Fibroblast of lung (primary cell): ENCODE results near the gene TAAR8.

ENCODE experiments used
- EZH2 ChIP-seq: IDR thresholded peaks from 2 replicates; pipeline ENCODE4 v1.5.1; 2012; ENCODE audit warnings: low read length, control low read depth, mild to moderate bottlenecking; ENCODE audit errors: missing control alignments
- TF ChIP-seq, protein P1 (sequence below), 2 donors: IDR thresholded peaks in 1 of 2; conservative IDR thresholded peaks in 1 of 2; 1 replicate in 1 of 2; 2 replicates in 1 of 2; pipeline ENCODE4 v1.5.1; 2011 to 2012; ENCODE audit warnings: low read length in 2 of 2, control low read depth in 1 of 2, inconsistent platforms in 1 of 2, low read depth in 1 of 2, mild to moderate bottlenecking in 1 of 2

DNA sequence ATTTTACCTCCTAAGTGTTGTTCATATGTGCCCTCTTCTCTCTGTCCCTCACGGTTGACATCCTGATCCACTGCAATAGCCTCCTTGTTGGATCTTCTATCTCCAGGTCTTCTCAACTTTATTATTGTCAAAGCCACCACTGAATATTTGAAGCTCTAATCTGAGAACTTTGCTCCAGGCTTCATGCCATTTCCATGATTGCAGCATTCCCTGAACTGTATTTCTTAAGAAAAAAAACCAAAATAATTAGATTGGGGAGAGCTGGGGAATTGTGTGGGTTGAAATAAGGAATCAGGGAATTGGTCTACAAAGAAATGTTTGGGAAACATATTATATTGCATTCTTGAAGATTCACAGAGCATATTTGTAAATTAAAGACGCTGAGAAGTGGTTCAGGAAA, 37.1 kb upstream of the TAAR8 start:
- TF ChIP-seq, protein P1, sequence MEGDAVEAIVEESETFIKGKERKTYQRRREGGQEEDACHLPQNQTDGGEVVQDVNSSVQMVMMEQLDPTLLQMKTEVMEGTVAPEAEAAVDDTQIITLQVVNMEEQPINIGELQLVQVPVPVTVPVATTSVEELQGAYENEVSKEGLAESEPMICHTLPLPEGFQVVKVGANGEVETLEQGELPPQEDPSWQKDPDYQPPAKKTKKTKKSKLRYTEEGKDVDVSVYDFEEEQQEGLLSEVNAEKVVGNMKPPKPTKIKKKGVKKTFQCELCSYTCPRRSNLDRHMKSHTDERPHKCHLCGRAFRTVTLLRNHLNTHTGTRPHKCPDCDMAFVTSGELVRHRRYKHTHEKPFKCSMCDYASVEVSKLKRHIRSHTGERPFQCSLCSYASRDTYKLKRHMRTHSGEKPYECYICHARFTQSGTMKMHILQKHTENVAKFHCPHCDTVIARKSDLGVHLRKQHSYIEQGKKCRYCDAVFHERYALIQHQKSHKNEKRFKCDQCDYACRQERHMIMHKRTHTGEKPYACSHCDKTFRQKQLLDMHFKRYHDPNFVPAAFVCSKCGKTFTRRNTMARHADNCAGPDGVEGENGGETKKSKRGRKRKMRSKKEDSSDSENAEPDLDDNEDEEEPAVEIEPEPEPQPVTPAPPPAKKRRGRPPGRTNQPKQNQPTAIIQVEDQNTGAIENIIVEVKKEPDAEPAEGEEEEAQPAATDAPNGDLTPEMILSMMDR (conservative IDR thresholded peaks at IDR 0.05 in 1 of 2, IDR thresholded peaks at IDR 0.05 in 1 of 2; ENCODE audit: low read depth in 1 of 2, low read length in 2 of 2), result no peak
- no peak for TF ChIP-seq EZH2
